Erythroblast (primary cell): ENCODE data around the gene SLC35D1.

ENCODE experiments used
- GATA1 ChIP-seq: IDR thresholded peaks from 2 replicates; pipeline ENCODE4 v1.6.1; 2011; ENCODE audit warnings: low read depth, mild to moderate bottlenecking, control low read depth, low read length, moderate library complexity
- POLR2A ChIP-seq: IDR thresholded peaks from 2 replicates; pipeline ENCODE4 v1.6.1; 2011; ENCODE audit warnings: mild to moderate bottlenecking, low read length

GRCh38 chr1:67061266-67061665 lies 7.3 kb upstream of the SLC35D1 start:
- TF ChIP-seq POLR2A: no peak
- TF ChIP-seq GATA1: no peak
